ENCODE measurements around the gene ISL1.

- TF ChIP-seq POLR2A (IDR thresholded peaks at IDR 0.05; ENCODE audit: low read length) = no peak
- no peak for TF ChIP-seq GATA1 (IDR thresholded peaks at IDR 0.05; ENCODE audit: low read depth, low read length)
These were observed 49.9 kb downstream of the ISL1 start for GRCh38 chr5:51433052-51433710.
